Measurements from ENCODE around the gene GLDC.

DNA sequence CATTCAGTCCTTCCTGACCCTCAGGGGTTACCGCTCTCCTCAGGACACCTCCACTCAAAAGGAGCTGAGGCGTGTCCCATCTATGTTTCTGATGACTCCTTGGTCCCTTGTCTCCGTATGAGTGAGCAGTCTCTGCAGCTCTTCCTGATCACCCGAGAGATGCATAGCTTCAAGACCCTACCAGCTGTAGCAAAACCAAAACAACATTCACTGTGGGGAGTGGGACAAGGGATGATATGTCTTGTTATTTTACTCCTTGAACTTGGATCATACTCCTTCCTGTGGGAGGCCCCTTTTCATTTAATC is 14.4 kb downstream of the GLDC start:
- TF ChIP-seq, protein P1, sequence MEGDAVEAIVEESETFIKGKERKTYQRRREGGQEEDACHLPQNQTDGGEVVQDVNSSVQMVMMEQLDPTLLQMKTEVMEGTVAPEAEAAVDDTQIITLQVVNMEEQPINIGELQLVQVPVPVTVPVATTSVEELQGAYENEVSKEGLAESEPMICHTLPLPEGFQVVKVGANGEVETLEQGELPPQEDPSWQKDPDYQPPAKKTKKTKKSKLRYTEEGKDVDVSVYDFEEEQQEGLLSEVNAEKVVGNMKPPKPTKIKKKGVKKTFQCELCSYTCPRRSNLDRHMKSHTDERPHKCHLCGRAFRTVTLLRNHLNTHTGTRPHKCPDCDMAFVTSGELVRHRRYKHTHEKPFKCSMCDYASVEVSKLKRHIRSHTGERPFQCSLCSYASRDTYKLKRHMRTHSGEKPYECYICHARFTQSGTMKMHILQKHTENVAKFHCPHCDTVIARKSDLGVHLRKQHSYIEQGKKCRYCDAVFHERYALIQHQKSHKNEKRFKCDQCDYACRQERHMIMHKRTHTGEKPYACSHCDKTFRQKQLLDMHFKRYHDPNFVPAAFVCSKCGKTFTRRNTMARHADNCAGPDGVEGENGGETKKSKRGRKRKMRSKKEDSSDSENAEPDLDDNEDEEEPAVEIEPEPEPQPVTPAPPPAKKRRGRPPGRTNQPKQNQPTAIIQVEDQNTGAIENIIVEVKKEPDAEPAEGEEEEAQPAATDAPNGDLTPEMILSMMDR (conservative IDR thresholded peaks at IDR 0.05): no peak
- TF ChIP-seq EZH2 (IDR thresholded peaks at IDR 0.05; ENCODE audit: low read depth): no peak
